Activated CD8-positive, alpha-beta T cell treated with anti-CD3 and anti-CD28 coated beads for 36 hours (primary cell): ENCODE data around the gene DSG3. TPM values are rescaled to one million over a fixed set of nuclear protein-coding genes. Genes with fewer than 3 reads are reported as not detected.
"Not testable (repeated sequence)": the region's sequence is repeated elsewhere in the genome, so short reads cannot be mapped to it uniquely, and the experiment has no call there.

Source experiments
- ATAC-seq: fragments of 200-7000 bp; cut with Tn5 transposase; one replicate; pipeline ENCODE4 v1.10.0; 2021; ENCODE audit warnings: mild to moderate bottlenecking, moderate library complexity
- CTCF ChIA-PET: fragments of 350-600 bp; sonication (Branson Sonifier 250); formaldehyde crosslinking; loops from one replicate; lab custom pipeline; 2021; ENCODE audit warnings: antibody characterized with exemption; lab: Charles Lee
- POLR2A ChIA-PET: fragments of 350-600 bp; sonication (Branson Sonifier 250); formaldehyde crosslinking; loops from one replicate; lab custom pipeline; 2021; ENCODE audit warnings: antibody characterized with exemption; lab: Charles Lee
- DNase-seq: peaks from one replicate; pipeline ENCODE4 v3.0.0-alpha.2; 2020
- H3K27ac Mint-ChIP-seq: one replicate; pipeline ENCODE4 v1.8.0; 2021; ENCODE audit warnings: mild to moderate bottlenecking, mixed read lengths
- H3K27me3 Mint-ChIP-seq: one replicate; pipeline ENCODE4 v1.8.0; 2021; ENCODE audit warnings: mixed read lengths
- H3K36me3 Mint-ChIP-seq: one replicate; pipeline ENCODE4 v1.8.0; 2021; ENCODE audit warnings: low read depth, mixed read lengths
- H3K4me1 Mint-ChIP-seq: one replicate; pipeline ENCODE4 v1.8.0; 2021; ENCODE audit warnings: low read depth, mixed read lengths
- H3K4me3 Mint-ChIP-seq: one replicate; pipeline ENCODE4 v1.8.0; 2021; ENCODE audit warnings: mild to moderate bottlenecking, moderate library complexity, mixed read lengths
- H3K9me3 Mint-ChIP-seq: one replicate; pipeline ENCODE4 v1.8.0; 2021; ENCODE audit warnings: mixed read lengths
- intact Hi-C: fragments of 100-400 bp; cut with micrococcal nuclease; formaldehyde crosslinking; loops from one replicate; pipeline ENCODE4 v1.10.0; 2022
- total RNA-seq, 2 experiments: library from RNA; stranded (reverse); gene quantifications; one replicate each; pipeline ENCODE4 v1.2.3, GENCODE V29; 2021
- TF ChIP-seq, protein P1 (sequence below): fragments of 200-600 bp; IDR thresholded peaks from one replicate; pipeline ENCODE4 v1.8.0; 2022; ENCODE audit warnings: antibody characterized with exemption, mild to moderate bottlenecking

The DSG3 gene
- total RNA-seq, 2 experiments from 2014 or later = not detected

DNA sequence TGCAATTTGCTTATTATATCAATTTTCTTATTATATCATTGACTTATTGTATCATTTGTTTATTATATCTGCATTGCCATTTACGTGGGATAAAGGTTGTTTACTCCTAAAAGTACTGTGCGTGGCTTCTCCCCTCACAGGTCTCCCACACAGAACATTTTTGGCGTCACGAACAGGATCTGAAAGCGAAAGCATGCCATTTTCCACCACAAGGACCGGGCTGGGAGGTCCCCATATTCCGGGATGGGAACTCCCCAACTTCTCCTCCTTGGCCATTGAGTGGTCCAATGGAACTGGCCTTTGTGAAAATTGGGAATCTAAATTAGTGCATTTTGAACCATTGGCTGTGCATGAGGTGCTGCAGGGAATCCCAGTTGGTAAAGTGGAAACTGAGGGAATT is 45.6 kb downstream of the DSG3 start:
- Mint-ChIP-seq H3K27ac (no peak overlapping the region), H3K4me3 (no peak overlapping the region), H3K4me1 (no peaks in the 10 kb centered on the region), H3K27me3 (peaks cover 20% of the 10 kb centered on the region), H3K36me3 (no peaks in the 10 kb centered on the region), H3K9me3 (no peaks in the 10 kb centered on the region)
- TF ChIP-seq, protein P1, sequence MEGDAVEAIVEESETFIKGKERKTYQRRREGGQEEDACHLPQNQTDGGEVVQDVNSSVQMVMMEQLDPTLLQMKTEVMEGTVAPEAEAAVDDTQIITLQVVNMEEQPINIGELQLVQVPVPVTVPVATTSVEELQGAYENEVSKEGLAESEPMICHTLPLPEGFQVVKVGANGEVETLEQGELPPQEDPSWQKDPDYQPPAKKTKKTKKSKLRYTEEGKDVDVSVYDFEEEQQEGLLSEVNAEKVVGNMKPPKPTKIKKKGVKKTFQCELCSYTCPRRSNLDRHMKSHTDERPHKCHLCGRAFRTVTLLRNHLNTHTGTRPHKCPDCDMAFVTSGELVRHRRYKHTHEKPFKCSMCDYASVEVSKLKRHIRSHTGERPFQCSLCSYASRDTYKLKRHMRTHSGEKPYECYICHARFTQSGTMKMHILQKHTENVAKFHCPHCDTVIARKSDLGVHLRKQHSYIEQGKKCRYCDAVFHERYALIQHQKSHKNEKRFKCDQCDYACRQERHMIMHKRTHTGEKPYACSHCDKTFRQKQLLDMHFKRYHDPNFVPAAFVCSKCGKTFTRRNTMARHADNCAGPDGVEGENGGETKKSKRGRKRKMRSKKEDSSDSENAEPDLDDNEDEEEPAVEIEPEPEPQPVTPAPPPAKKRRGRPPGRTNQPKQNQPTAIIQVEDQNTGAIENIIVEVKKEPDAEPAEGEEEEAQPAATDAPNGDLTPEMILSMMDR = no peak
- ChIA-PET CTCF (interaction anchor here (1.3 kb wide), 1 partner anchor 49 kb away, joined by 3 read pairs; no protein-coding TSS in a partner anchor), POLR2A (no interaction called here)
- DNase-seq (no peak), ATAC-seq (no peak)
- intact Hi-C loops = no loop called here

- H3K4me3 Mint-ChIP-seq = no peak overlapping the region
- TF ChIP-seq, protein P1 = no peak
- ATAC-seq (no peak), DNase-seq (no peak)
- POLR2A ChIA-PET = interaction anchor here (1.1 kb wide), 1 partner anchor 16 kb away, joined by 3 read pairs; no protein-coding TSS in a partner anchor
- intact Hi-C loops = no loop called here
- CTCF ChIA-PET = interaction anchor here (1.3 kb wide), 1 partner anchor 49 kb away, joined by 3 read pairs; no protein-coding TSS in a partner anchor
- H3K27me3 Mint-ChIP-seq = peaks cover 25% of the 10 kb centered on the region
- H3K9me3 Mint-ChIP-seq = no peaks in the 10 kb centered on the region
- H3K27ac Mint-ChIP-seq = no peak overlapping the region
- H3K4me1 Mint-ChIP-seq = peaks cover 3% of the 10 kb centered on the region
- no peaks in the 10 kb centered on the region for H3K36me3 Mint-ChIP-seq
Measured at GRCh38 chr18:31493941-31494340, 46.4 kb downstream of the DSG3 start.

GRCh38 chr18:31494705-31495244 is 47.2 kb downstream of the DSG3 start:
- CTCF ChIA-PET = interaction anchor here (1.3 kb wide), 1 partner anchor 48 kb away, joined by 3 read pairs; no protein-coding TSS in a partner anchor

DNA sequence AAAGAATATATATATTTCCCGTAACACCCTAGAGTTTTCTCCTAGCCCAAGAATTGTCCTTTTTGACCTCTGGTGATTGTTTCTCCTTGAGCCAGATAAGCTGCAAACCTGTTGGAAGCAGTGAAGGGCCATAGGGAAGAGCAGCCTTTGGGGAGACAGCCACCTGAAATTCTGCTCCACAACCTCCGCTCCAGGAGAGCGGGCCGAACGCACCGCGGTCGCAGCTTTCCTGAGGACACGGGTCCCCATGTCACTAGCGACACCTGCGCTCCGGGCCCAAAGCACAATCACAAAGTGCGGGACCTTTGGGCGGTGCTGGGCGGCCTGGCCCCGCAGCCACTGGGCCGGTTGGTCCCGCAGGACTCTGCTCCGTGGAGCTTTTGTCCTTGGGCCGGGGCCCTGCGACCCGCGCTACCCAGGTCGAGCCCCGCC is 49.9 kb downstream of the DSG3 start:
- DNase-seq (no peak), ATAC-seq (no peak)
- no peak overlapping the region for H3K27ac Mint-ChIP-seq
- H3K9me3 Mint-ChIP-seq = no peaks in the 10 kb centered on the region
- intact Hi-C loops = no loop called here
- H3K4me1 Mint-ChIP-seq = peaks cover 6% of the 10 kb centered on the region
- TF ChIP-seq, protein P1 = no peak
- POLR2A ChIA-PET = no interaction called here
- H3K36me3 Mint-ChIP-seq = no peaks in the 10 kb centered on the region
- no peak overlapping the region for H3K4me3 Mint-ChIP-seq
- CTCF ChIA-PET = no interaction called here
- peaks cover 34% of the 10 kb centered on the region for H3K27me3 Mint-ChIP-seq

More at GRCh38 chr18:31494705-31495244, 47.2 kb downstream of the DSG3 start:
- ATAC-seq, H3K27ac Mint-ChIP-seq, H3K4me3 Mint-ChIP-seq, intact Hi-C loops, H3K4me1 Mint-ChIP-seq, H3K36me3 Mint-ChIP-seq, H3K9me3 Mint-ChIP-seq, DNase-seq: not testable (repeated sequence)
- POLR2A ChIA-PET = interaction anchor here (1.1 kb wide), 1 partner anchor 16 kb away, joined by 3 read pairs; no protein-coding TSS in a partner anchor
- H3K27me3 Mint-ChIP-seq = peaks cover 30% of the 10 kb centered on the region

DNA sequence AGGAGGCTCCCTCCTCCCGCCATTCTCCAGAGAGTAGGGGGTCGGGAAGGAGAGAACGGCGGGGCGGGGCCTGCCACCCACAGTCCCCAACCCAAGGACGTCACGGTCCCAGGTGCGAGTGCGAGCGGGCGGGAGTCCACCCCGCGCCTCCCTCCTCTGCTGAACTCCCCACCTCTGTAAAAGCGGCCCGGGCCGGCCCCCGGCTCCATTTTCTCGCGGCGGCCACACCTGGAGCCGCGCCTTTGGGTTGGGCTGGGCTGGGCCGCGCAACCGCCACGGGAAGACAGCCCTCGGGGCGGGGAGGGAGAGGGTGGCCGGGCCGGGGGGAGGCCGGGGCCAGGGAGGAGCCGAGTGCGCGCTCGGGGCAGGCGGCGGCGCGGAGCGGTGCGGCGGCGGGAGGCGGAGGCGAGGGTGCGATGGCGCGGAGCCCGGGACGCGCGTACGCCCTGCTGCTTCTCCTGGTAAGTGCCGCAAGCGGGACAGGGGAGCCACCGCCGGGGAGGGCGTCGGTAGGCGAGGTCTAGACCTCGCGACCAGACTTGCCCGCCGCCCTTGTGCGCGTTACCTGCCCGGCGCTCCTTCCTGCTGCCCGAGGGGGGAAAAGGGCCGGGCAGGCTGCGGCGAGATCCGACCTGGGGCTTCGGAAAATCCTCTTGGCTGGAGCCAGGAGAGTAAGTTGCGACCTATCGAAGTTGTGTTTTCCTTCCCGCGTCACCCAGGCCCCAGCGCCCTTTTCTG is 50.5 kb downstream of the DSG3 start, which contains the start of gene DSG2:
Gene DSG2, plus strand, starts transcription at position 342 of the 738 bp plus-strand sequence. Its CDS starts 75 bp downstream, at position 417.
- peaks cover 34% of the 10 kb centered on the region for H3K27me3 Mint-ChIP-seq
- peaks cover 6% of the 10 kb centered on the region for H3K4me1 Mint-ChIP-seq
- CTCF ChIA-PET = no interaction called here
- no peaks in the 10 kb centered on the region for H3K36me3 Mint-ChIP-seq
- TF ChIP-seq, protein P1 = no peak
- H3K4me3 Mint-ChIP-seq = peak within 1 kb of the TSS; percentile 74
- POLR2A ChIA-PET = no interaction called here
- H3K27ac Mint-ChIP-seq = no peak within 1 kb of the TSS
- ATAC-seq = peak; percentile 80
- H3K9me3 Mint-ChIP-seq = no peaks in the 10 kb centered on the region
- peak; percentile 42 for DNase-seq
- intact Hi-C loops = no loop called here
